Smooth muscle cell (in vitro differentiated cells): ENCODE data around the gene PPFIA1. TPM values are rescaled to one million over a fixed set of nuclear protein-coding genes. Genes with fewer than 3 reads are reported as not detected.

Experiments
- DNase-seq: peaks from one replicate; lab custom pipeline; 2025; ENCODE audit not compliant: unreplicated experiment; lab: John Stamatoyannopoulos, UW
- H2AFZ ChIP-seq: fragments of 200-600 bp; sonication (generic); 2 replicates; pipeline ENCODE4 v1.6.0; 2016; ENCODE audit warnings: antibody characterized with exemption, low read depth, mild to moderate bottlenecking
- H3F3A ChIP-seq: fragments of 200-600 bp; sonication (generic); 2 replicates; pipeline ENCODE4 v1.6.0; 2017; ENCODE audit warnings: antibody characterized with exemption, low read depth
- H3K27ac ChIP-seq: fragments of 200-600 bp; sonication (generic); 2 replicates; pipeline ENCODE4 v1.5.1; 2016; ENCODE audit warnings: low read depth, mild to moderate bottlenecking
- H3K27me3 ChIP-seq: fragments of 200-600 bp; sonication (generic); 2 replicates; pipeline ENCODE4 v1.6.1; 2016; ENCODE audit warnings: low read depth, mild to moderate bottlenecking
- H3K36me3 ChIP-seq: fragments of 200-600 bp; sonication (generic); 2 replicates; pipeline ENCODE4 v1.5.1; 2016; ENCODE audit warnings: low read depth
- H3K4me1 ChIP-seq: fragments of 200-600 bp; sonication (generic); 2 replicates; pipeline ENCODE4 v1.5.1; 2016; ENCODE audit warnings: low read depth
- H3K4me2 ChIP-seq: fragments of 200-600 bp; sonication (generic); 2 replicates; pipeline ENCODE4 v1.6.0; 2016; ENCODE audit warnings: mild to moderate bottlenecking
- H3K4me3 ChIP-seq: fragments of 200-600 bp; sonication (generic); 2 replicates; pipeline ENCODE4 v1.5.1; 2016; ENCODE audit warnings: mild to moderate bottlenecking
- H3K79me2 ChIP-seq: fragments of 200-600 bp; sonication (generic); 2 replicates; pipeline ENCODE4 v1.6.0; 2016; ENCODE audit warnings: low read depth, mild to moderate bottlenecking
- H3K9ac ChIP-seq: fragments of 200-600 bp; sonication (generic); 2 replicates; pipeline ENCODE4 v1.6.0; 2016; ENCODE audit warnings: low read depth
- H3K9me3 ChIP-seq: fragments of 200-600 bp; sonication (generic); replicated peaks from 2 replicates; pipeline ENCODE4 v1.5.1; 2016; ENCODE audit warnings: low read depth
- H4K20me1 ChIP-seq: fragments of 200-600 bp; sonication (generic); 2 replicates; pipeline ENCODE4 v1.6.0; 2016; ENCODE audit warnings: low read depth
- CTCF ChIP-seq: fragments of 200-600 bp; sonication (generic); IDR thresholded peaks from 2 replicates; pipeline ENCODE4 v1.5.1; 2017; ENCODE audit warnings: borderline replicate concordance, mild to moderate bottlenecking, antibody characterized with exemption; ENCODE audit not compliant: insufficient read depth, poor library complexity, severe bottlenecking
- WGBS: methylation state at CpG from one replicate; pipeline ENCODE4 v1.1.7; 2016; ENCODE audit warnings: low lambda C conversion rate; 5-methylcytosine and 5-hydroxymethylcytosine counted together
- polyA plus RNA-seq: library from polyadenylated mRNA; unstranded; fragments of >200 nt; fragmentation: Nextera tagmentation; extraction: Ambion mirVana; gene quantifications from 2 replicates; pipeline ENCODE4 v1.2.1, GENCODE V29; 2016
- total RNA-seq: library from RNA; depleted of rRNA; stranded (reverse); fragments of >200 nt; gene quantifications from 2 replicates; pipeline ENCODE4 v1.2.3, GENCODE V29; 2014

PPFIA1 gene
- total and polyA plus RNA-seq, 2 experiments from 2014 or later, result 23.8 to 48.2 TPM

- Histone ChIP-seq H3K27ac (no peak overlapping the region), H3K36me3 (peaks cover 14% of the 10 kb centered on the region), H2AFZ (no peak overlapping the region), H3K4me3 (no peak overlapping the region), H3K9me3 (no peaks in the 10 kb centered on the region), H3K27me3 (no peaks in the 10 kb centered on the region), H3K79me2 (no peaks in the 10 kb centered on the region), H4K20me1 (peaks cover 12% of the 10 kb centered on the region), H3K4me1 (no peaks in the 10 kb centered on the region), H3K4me2 (no peak overlapping the region), H3F3A (no peaks in the 10 kb centered on the region), H3K9ac (no peak overlapping the region)
- WGBS, result 87% methylated on average over 2 of the region's 2 CpGs
- no peak for DNase-seq
- no peak for TF ChIP-seq CTCF
Observed at GRCh38 chr11:70364178-70364577, 93.7 kb downstream of the PPFIA1 start.

GRCh38 chr11:70364745-70365543, 94.5 kb downstream of the PPFIA1 start:
- TF ChIP-seq CTCF, result no peak
- H3F3A ChIP-seq, result no peaks in the 10 kb centered on the region
- no peak overlapping the region for H3K4me3 ChIP-seq
- H3K4me2 ChIP-seq, result no peak overlapping the region
- no peaks in the 10 kb centered on the region for H3K9me3 ChIP-seq
- no peaks in the 10 kb centered on the region for H3K27me3 ChIP-seq
- DNase-seq, result no peak
- H3K79me2 ChIP-seq, result no peaks in the 10 kb centered on the region
- 96% methylated on average over 25 of the region's 25 CpGs for WGBS
- no peak overlapping the region for H3K9ac ChIP-seq
- no peak overlapping the region for H2AFZ ChIP-seq
- H3K36me3 ChIP-seq, result peaks cover 9% of the 10 kb centered on the region
- H4K20me1 ChIP-seq, result peaks cover 14% of the 10 kb centered on the region
- H3K4me1 ChIP-seq, result no peaks in the 10 kb centered on the region
- H3K27ac ChIP-seq, result no peak overlapping the region

GRCh38 chr11:70365544-70365927, 95.0 kb downstream of the PPFIA1 start:
- H3K36me3 ChIP-seq, result peaks cover 9% of the 10 kb centered on the region
- no peak overlapping the region for H3K9ac ChIP-seq
- H3K4me2 ChIP-seq, result no peak overlapping the region
- DNase-seq, result no peak
- no peak overlapping the region for H3K27ac ChIP-seq
- H2AFZ ChIP-seq, result no peak overlapping the region
- peaks cover under 1% of the 10 kb centered on the region for H3K79me2 ChIP-seq
- WGBS, result 95% methylated on average over 3 of the region's 3 CpGs
- no peaks in the 10 kb centered on the region for H3K9me3 ChIP-seq
- H3K4me3 ChIP-seq, result no peak overlapping the region
- H3K27me3 ChIP-seq, result no peaks in the 10 kb centered on the region
- no peaks in the 10 kb centered on the region for H3F3A ChIP-seq
- H3K4me1 ChIP-seq, result no peaks in the 10 kb centered on the region
- TF ChIP-seq CTCF, result no peak
- H4K20me1 ChIP-seq, result peaks cover 13% of the 10 kb centered on the region

GRCh38 chr11:70367071-70367470, 96.6 kb downstream of the PPFIA1 start:
- WGBS, result 91% methylated on average over 8 of the region's 8 CpGs
- Histone ChIP-seq H3K27ac (no peak overlapping the region), H3K36me3 (peaks cover 7% of the 10 kb centered on the region), H3F3A (no peaks in the 10 kb centered on the region), H3K4me3 (no peak overlapping the region), H2AFZ (no peak overlapping the region), H3K27me3 (no peaks in the 10 kb centered on the region), H4K20me1 (peaks cover 11% of the 10 kb centered on the region), H3K9me3 (no peaks in the 10 kb centered on the region), H3K4me2 (no peak overlapping the region), H3K9ac (no peak overlapping the region), H3K4me1 (no peaks in the 10 kb centered on the region), H3K79me2 (peaks cover 8% of the 10 kb centered on the region)
- TF ChIP-seq CTCF, result no peak
- DNase-seq, result no peak
